Measurements from ENCODE around the gene ASTN2.

ASTN2 gene

DNA sequence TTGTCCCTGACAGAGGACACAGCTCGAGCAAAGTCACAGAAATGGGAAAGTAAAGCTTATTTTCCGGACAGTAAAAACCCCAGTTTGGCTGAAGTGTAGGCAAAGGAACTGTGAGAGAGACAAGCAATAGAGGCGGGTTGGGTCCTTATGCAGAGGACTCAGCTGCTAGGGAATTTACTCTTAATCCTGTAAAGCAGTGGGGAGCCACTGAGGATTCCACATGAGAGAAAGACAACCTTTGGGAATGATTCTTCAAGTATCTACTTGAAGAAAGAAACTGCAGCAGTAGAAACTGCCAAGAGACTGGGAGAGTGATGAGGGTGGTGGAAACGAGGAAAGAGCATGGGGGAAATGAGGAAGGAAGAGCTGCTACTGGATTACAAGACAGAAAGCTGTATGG lies 20.2 kb downstream of the ASTN2 start:
- H3K4me3 ChIP-seq = no peak overlapping the region
- no peak for DNase-seq (ENCODE audit: low spot score)
- TF ChIP-seq, protein P1, sequence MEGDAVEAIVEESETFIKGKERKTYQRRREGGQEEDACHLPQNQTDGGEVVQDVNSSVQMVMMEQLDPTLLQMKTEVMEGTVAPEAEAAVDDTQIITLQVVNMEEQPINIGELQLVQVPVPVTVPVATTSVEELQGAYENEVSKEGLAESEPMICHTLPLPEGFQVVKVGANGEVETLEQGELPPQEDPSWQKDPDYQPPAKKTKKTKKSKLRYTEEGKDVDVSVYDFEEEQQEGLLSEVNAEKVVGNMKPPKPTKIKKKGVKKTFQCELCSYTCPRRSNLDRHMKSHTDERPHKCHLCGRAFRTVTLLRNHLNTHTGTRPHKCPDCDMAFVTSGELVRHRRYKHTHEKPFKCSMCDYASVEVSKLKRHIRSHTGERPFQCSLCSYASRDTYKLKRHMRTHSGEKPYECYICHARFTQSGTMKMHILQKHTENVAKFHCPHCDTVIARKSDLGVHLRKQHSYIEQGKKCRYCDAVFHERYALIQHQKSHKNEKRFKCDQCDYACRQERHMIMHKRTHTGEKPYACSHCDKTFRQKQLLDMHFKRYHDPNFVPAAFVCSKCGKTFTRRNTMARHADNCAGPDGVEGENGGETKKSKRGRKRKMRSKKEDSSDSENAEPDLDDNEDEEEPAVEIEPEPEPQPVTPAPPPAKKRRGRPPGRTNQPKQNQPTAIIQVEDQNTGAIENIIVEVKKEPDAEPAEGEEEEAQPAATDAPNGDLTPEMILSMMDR (IDR thresholded peaks at IDR 0.05) = no peak
- no peak overlapping the region for H3K27ac ChIP-seq

GRCh38 chr9:117392992-117393391 lies 21.9 kb downstream of the ASTN2 start:
- no peak overlapping the region for H3K27ac ChIP-seq
- TF ChIP-seq, protein P1 (IDR thresholded peaks at IDR 0.05) = no peak
- no peak overlapping the region for H3K4me3 ChIP-seq
- DNase-seq (ENCODE audit: low spot score) = no peak

DNA sequence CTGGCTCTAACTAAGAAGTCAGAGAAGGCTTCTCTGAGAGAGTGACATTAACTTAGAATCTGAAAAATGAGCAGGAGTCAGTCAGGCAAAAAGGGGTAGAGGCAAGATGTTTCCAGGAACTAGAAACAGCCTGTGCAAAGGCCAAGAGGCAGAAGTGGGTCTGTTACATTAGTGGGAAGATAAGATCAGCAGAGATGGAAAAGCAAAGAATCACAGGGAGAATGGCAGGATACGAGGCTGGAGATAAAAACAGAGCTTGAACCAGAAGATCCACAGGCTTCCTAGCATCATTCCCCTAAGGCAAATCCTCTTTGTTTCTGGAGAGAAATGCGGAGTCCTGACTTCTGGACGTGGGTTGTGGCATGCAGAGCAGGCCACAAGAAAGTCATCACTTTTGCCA lies 27.4 kb downstream of the ASTN2 start:
- TF ChIP-seq, protein P1 (IDR thresholded peaks at IDR 0.05) = no peak
- Histone ChIP-seq H3K4me3 (no peak overlapping the region), H3K27ac (no peak overlapping the region)
- DNase-seq (ENCODE audit: low spot score) = no peak

DNA sequence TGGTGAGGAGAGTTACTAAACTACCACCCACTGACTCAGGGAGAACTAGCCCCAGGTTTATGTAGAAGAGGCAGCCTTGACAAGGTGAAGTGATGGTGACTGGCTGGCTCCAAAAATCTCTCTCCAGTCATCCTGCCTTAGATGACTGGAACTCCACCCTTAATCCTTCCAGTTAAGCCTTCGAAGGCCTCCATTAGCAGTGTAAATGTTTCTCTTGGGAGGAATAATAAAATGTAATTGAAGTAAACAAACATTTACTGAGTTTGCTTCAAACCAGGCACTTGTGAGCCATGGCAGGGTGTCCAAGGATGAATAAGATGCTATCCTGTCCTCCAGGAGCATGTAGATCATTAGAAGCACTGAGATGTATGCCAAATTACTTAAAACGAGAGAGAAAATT lies 35.5 kb downstream of the ASTN2 start:
- TF ChIP-seq, protein P1 (IDR thresholded peaks at IDR 0.05) = no peak
- no peak overlapping the region for H3K27ac ChIP-seq
- no peak overlapping the region for H3K4me3 ChIP-seq
- DNase-seq (ENCODE audit: low spot score) = no peak

DNA sequence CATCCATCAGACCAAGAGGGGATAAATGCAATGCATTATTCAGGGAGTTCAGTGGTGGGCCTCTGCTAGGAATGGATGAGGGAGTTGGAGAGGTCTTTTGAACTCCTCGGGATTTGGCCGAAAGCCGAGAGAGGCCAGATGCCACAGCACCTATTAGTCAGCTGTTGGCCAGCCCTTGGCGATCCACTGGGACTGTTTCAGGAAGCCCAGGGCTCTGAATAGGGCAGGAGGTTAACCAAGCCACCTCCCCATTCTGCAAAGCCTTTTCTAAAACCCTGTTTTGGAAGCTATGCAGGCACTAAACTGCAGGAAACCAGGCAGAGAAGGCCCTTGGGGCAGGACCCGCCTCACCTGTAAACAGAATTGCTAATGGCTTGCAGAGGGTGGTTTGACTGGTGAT lies 37.8 kb downstream of the ASTN2 start:
- H3K4me3 ChIP-seq = no peak overlapping the region
- no peak for DNase-seq (ENCODE audit: low spot score)
- TF ChIP-seq, protein P1 (IDR thresholded peaks at IDR 0.05) = no peak
- no peak overlapping the region for H3K27ac ChIP-seq

DNA sequence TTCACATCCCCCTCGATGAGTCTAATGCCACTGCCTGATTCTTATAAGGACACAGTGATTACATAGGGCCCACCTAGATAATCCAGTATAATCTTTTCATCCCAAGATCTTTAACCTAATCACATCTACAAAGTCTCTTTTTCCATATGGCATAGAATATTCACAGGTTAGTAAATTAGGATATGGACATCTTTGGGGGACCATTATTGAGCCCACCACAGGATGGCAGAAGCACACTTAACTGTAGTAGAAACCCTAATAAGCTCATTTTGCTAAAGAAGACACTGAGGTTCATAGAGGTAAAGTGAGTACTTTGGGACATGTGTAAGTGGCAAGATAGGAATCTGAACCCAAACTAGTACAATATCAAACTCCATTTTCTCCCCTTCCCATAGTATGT lies 38.9 kb downstream of the ASTN2 start:
- TF ChIP-seq, protein P1 (IDR thresholded peaks at IDR 0.05) = no peak

GRCh38 chr9:117374076-117374725 lies 40.7 kb downstream of the ASTN2 start:
- no peak overlapping the region for H3K4me3 ChIP-seq

More for the DNA sequence above, 38.9 kb downstream of the ASTN2 start:
- no peak overlapping the region for H3K27ac ChIP-seq
- no peak for DNase-seq (ENCODE audit: low spot score)
- no peak overlapping the region for H3K4me3 ChIP-seq

More at GRCh38 chr9:117374076-117374725, 40.7 kb downstream of the ASTN2 start:
- DNase-seq (ENCODE audit: low spot score) = no peak
- no peak overlapping the region for H3K27ac ChIP-seq
- TF ChIP-seq, protein P1 (IDR thresholded peaks at IDR 0.05) = no peak
